Trophoblast cell (in vitro differentiated cells and primary cell): ENCODE measurements around the gene IGIP.

Experiments used
- DNase-seq, 2 donors: peaks; one replicate each; pipeline ENCODE4 v3.0.0-alpha.2; 2016
- H2AFZ ChIP-seq: 2 replicates; pipeline ENCODE4 v1.6.1; 2013; ENCODE audit warnings: low read length, moderate library complexity, mild to moderate bottlenecking; ENCODE audit not compliant: insufficient read depth, poor library complexity
- H2AK5ac ChIP-seq: 2 replicates; pipeline ENCODE4 v1.6.1; 2013; ENCODE audit warnings: mild to moderate bottlenecking, low read length
- H2BK120ac ChIP-seq: 2 replicates; pipeline ENCODE4 v1.6.1; 2013; ENCODE audit warnings: low read length, mild to moderate bottlenecking, moderate library complexity; ENCODE audit not compliant: insufficient read depth, poor library complexity
- H2BK12ac ChIP-seq: 2 replicates; pipeline ENCODE4 v1.6.1; 2013; ENCODE audit warnings: mild to moderate bottlenecking, low read length, moderate library complexity
- H2BK5ac ChIP-seq: 2 replicates; pipeline ENCODE4 v1.6.1; 2013; ENCODE audit warnings: low read length, low read depth, moderate library complexity, mild to moderate bottlenecking; ENCODE audit not compliant: poor library complexity
- H3K14ac ChIP-seq: 2 replicates; pipeline ENCODE4 v1.6.1; 2013; ENCODE audit warnings: mild to moderate bottlenecking, low read length
- H3K18ac ChIP-seq: 2 replicates; pipeline ENCODE4 v1.6.1; 2013; ENCODE audit warnings: mild to moderate bottlenecking, low read length
- H3K23ac ChIP-seq: 2 replicates; pipeline ENCODE4 v1.6.1; 2013; ENCODE audit warnings: low read length
- H3K27ac ChIP-seq: 2 replicates; pipeline ENCODE4 v1.5.1; 2013; ENCODE audit warnings: low read depth, mild to moderate bottlenecking, inconsistent platforms, low read length, moderate library complexity
- H3K27me3 ChIP-seq: 2 replicates; pipeline ENCODE4 v1.6.1; 2013; ENCODE audit warnings: inconsistent platforms, mild to moderate bottlenecking, low read length, moderate library complexity; ENCODE audit not compliant: insufficient read depth
- H3K36me3 ChIP-seq, 2 experiments: 1 replicate in 1 of 2; 2 replicates in 1 of 2; pipeline ENCODE4 v1.6.1; 2013; ENCODE audit warnings: low read length in 2 of 2, mild to moderate bottlenecking in 2 of 2, moderate library complexity in 1 of 2; ENCODE audit not compliant: insufficient read depth in 2 of 2, control insufficient read depth in 1 of 2
- H3K4ac ChIP-seq: 2 replicates; pipeline ENCODE4 v1.6.1; 2013; ENCODE audit warnings: low read depth, mild to moderate bottlenecking, low read length, moderate library complexity
- H3K4me1 ChIP-seq, 2 experiments: 1 replicate in 1 of 2; 2 replicates in 1 of 2; pipeline ENCODE4 v1.6.1; 2013; ENCODE audit warnings: low read length in 2 of 2, mild to moderate bottlenecking in 2 of 2, moderate library complexity in 1 of 2; ENCODE audit not compliant: insufficient read depth in 2 of 2, control insufficient read depth in 1 of 2
- H3K4me2 ChIP-seq: 2 replicates; pipeline ENCODE4 v1.6.1; 2013; ENCODE audit warnings: inconsistent platforms, mild to moderate bottlenecking, low read length, moderate library complexity
- H3K4me3 ChIP-seq: 2 replicates; pipeline ENCODE4 v1.5.1; 2013; ENCODE audit warnings: mild to moderate bottlenecking, low read depth, low read length, inconsistent platforms
- H3K79me1 ChIP-seq: one replicate; pipeline ENCODE4 v1.6.1; 2013; ENCODE audit warnings: low read length
- H3K79me2 ChIP-seq: 2 replicates; pipeline ENCODE4 v1.6.1; 2013; ENCODE audit warnings: low read length, mild to moderate bottlenecking; ENCODE audit not compliant: control insufficient read depth, insufficient read depth, poor library complexity
- H3K9ac ChIP-seq: 2 replicates; pipeline ENCODE4 v1.6.1; 2013; ENCODE audit warnings: mild to moderate bottlenecking, low read length
- H3K9me3 ChIP-seq: 2 replicates; pipeline ENCODE4 v1.6.1; 2013; ENCODE audit warnings: low read depth, mild to moderate bottlenecking, control low read depth, inconsistent platforms, low read length; ENCODE audit not compliant: insufficient read depth
- H4K12ac ChIP-seq: 2 replicates; pipeline ENCODE4 v1.6.1; 2013; ENCODE audit warnings: low read depth, mild to moderate bottlenecking, low read length, moderate library complexity
- H4K8ac ChIP-seq: 2 replicates; pipeline ENCODE4 v1.6.1; 2013; ENCODE audit warnings: low read depth, mild to moderate bottlenecking, low read length, moderate library complexity
- H4K91ac ChIP-seq: one replicate; pipeline ENCODE4 v1.6.1; 2013; ENCODE audit warnings: low read depth, mild to moderate bottlenecking, low read length, moderate library complexity
- WGBS: extraction: QIAGEN DNeasy Blood & Tissue Kit; methylation state at CpG from one replicate; pipeline ENCODE4 v1.1.7; 2013; ENCODE audit warnings: missing lambda C conversion rate; ENCODE audit not compliant: insufficient read length, insufficient coverage; ENCODE audit errors: extremely low coverage; 5-methylcytosine and 5-hydroxymethylcytosine counted together

IGIP gene

DNA sequence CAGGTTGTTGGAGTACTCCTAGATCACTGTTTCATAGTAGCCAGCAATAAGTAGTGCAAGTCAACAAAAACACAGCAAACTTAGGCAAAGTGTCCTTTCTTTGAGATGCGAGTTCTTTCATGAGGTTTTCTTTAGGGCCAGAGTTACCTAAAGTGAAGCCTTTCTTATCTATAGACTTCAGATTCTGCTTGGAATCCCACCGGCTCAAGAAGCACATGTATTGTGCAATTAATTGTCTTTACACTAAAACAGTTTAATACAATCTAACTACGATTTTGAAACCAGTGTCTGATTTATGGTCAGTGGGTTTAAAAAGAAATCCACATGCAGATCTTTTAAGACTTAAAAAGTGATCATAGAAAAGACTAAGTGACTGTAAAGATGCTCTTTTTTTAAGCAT, 8.2 kb upstream of the IGIP start:
- Histone ChIP-seq H4K91ac (no peak overlapping the region), H3K14ac (no peak overlapping the region)
- WGBS: no CpG with 5 or more reads among the region's 3 CpGs

DNA sequence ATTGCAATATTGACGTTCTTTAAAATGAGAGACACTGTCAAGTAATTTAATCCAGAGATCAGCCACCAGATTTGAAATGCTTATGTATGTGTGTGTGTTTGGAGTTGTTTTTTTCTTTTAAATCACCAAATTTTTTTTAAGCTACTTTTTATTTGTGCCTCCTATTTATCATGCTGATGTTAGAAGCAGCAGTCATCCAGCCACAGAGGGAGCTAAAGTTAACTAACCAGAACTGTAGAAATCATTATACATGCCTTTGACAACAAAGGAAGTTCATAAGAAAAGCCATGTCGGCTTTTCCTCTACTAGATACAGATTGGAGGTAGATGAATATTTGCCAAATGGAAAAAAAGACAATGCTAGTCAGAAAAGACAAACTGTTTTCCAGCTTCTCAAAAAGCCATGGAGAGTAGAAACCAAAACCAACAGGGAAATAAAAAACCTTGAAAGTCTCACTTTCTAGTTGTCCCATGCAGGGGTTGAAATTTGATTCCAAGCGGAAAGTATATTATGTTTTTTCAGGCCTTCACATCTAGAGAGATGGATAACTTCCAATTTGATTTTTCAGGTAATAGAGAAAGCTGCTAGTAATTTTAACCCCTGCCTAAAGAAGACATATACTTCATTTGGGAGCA, 7.3 kb upstream of the IGIP start:
- Histone ChIP-seq H3K27me3 (peaks cover 3% of the 10 kb centered on the region), H3K27ac (no peak overlapping the region), H3K9me3 (no peaks in the 10 kb centered on the region), H3K4ac (no peak overlapping the region), H3K4me1 (peaks cover 2 to 3% of the 10 kb centered on the region in 2 experiments), H2BK12ac (no peak overlapping the region), H3K79me1 (peaks cover 10% of the 10 kb centered on the region), H3K4me2 (no peak overlapping the region), H3K36me3 (no peaks in the 10 kb centered on the region), H4K91ac (no peak overlapping the region), H3K23ac (no peak overlapping the region), H3K18ac (no peak overlapping the region), H4K12ac (no peak overlapping the region), H2BK120ac (no peak overlapping the region), H3K9ac (no peak overlapping the region), H3K4me3 (no peak overlapping the region), H2AFZ (no peak overlapping the region), H4K8ac (no peak overlapping the region), H3K79me2 (peaks cover 8% of the 10 kb centered on the region), H2BK5ac (no peak overlapping the region), H2AK5ac (no peak overlapping the region), H3K14ac (no peak overlapping the region)
- WGBS: no CpG with 5 or more reads among the region's 3 CpGs
- no peak for DNase-seq

More for the DNA sequence above, 8.2 kb upstream of the IGIP start:
- no peaks in the 10 kb centered on the region for H3K9me3 ChIP-seq
- no peak overlapping the region for H2BK120ac ChIP-seq
- H3K23ac ChIP-seq: no peak overlapping the region
- peaks cover 16% of the 10 kb centered on the region for H3K79me1 ChIP-seq
- no peak overlapping the region for H3K18ac ChIP-seq
- H3K4me2 ChIP-seq: no peak overlapping the region
- no peak for DNase-seq
- H2AFZ ChIP-seq: no peak overlapping the region
- peaks cover 5% of the 10 kb centered on the region for H3K27me3 ChIP-seq
- H3K4me3 ChIP-seq: no peak overlapping the region
- no peak overlapping the region for H3K4ac ChIP-seq
- no peak overlapping the region for H3K9ac ChIP-seq
- H3K36me3 ChIP-seq: no peaks in the 10 kb centered on the region
- peaks cover 2 to 12% of the 10 kb centered on the region in 2 experiments for H3K4me1 ChIP-seq
- no peak overlapping the region for H2BK12ac ChIP-seq
- H3K79me2 ChIP-seq: peaks cover 8% of the 10 kb centered on the region
- no peak overlapping the region for H2BK5ac ChIP-seq
- H2AK5ac ChIP-seq: no peak overlapping the region
- H3K27ac ChIP-seq: no peak overlapping the region
- H4K12ac ChIP-seq: no peak overlapping the region
- no peak overlapping the region for H4K8ac ChIP-seq

DNA sequence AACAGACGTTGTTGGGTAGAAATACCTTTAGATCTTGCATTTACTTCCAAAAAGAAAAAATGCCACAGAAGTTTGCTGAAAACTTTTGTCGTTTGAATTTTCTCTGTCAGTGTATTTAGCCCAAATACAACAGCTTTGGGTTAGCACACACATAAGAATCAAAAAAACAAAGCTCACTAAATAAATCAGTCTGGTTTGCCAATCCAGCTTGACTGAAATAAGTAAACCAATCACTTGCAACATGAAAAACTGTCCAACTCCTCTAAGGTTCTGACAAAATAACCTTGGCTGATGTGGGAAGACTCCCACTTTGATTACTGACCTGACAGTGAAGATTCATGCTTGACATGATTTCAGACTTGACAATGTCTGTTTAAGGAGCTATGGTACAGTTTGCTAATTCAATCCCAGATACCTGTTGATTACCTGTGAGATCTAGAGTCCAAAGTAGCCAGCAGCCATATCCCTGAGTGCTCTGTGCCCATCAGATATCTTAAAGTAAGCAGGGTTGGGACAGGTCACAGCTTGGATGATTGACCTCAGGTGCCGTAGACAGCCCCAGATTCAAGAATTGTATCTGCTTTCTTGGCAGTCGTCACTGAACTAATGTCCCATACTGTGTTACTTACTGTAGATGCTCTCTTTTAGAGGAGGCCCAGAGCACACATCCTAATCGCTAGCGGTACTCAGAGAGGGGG, 727 bp downstream of the IGIP start:
- WGBS: no CpG with 5 or more reads among the region's 6 CpGs
- Histone ChIP-seq H4K91ac (no peak overlapping the region), H3K27me3 (peaks cover 3% of the 10 kb centered on the region), H3K14ac (no peak overlapping the region), H3K79me1 (no peaks in the 10 kb centered on the region), H3K9me3 (no peaks in the 10 kb centered on the region), H3K4me2 (no peak overlapping the region), H3K9ac (no peak overlapping the region), H3K27ac (no peak overlapping the region), H3K4me1 (no peaks in the 10 kb centered on the region), H3K79me2 (no peaks in the 10 kb centered on the region), H4K12ac (no peak overlapping the region), H3K18ac (no peak overlapping the region), H2AK5ac (no peak overlapping the region), H2BK120ac (no peak overlapping the region), H3K4me3 (no peak overlapping the region), H2AFZ (no peak overlapping the region), H2BK5ac (no peak overlapping the region), H4K8ac (no peak overlapping the region), H3K4ac (no peak overlapping the region), H2BK12ac (no peak overlapping the region), H3K23ac (no peak overlapping the region), H3K36me3 (no peaks in the 10 kb centered on the region)
- no peak for DNase-seq

DNA sequence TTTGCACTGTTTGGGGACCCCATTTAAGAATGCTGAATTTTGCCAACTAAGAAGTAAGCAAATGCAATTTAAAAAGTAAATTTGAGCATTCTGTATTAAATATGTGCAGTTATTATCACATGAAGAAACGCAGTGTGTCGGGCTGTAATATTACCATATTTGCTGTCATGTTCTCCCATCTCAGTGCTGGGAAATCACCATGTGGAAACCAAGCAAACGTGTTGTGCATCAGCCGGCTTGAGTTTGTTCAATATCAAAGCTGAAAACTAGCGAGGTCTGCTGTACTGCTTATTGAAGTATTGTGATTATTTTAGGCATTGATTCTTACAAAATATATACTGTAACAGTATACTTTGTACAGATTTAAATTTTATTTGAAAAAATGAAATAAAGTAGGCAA, 2.6 kb downstream of the IGIP start:
- Histone ChIP-seq H3K27me3 (peaks cover 3% of the 10 kb centered on the region), H2BK120ac (no peak overlapping the region), H3K27ac (no peak overlapping the region), H3K9me3 (no peaks in the 10 kb centered on the region), H3K79me2 (no peaks in the 10 kb centered on the region), H3K14ac (no peak overlapping the region), H4K8ac (no peak overlapping the region), H3K36me3 (no peaks in the 10 kb centered on the region), H2AFZ (no peak overlapping the region), H3K4me1 (no peaks in the 10 kb centered on the region), H3K4ac (no peak overlapping the region), H3K18ac (no peak overlapping the region), H2AK5ac (no peak overlapping the region), H4K12ac (no peak overlapping the region), H3K4me3 (no peak overlapping the region), H4K91ac (no peak overlapping the region), H2BK12ac (no peak overlapping the region), H3K79me1 (no peaks in the 10 kb centered on the region), H3K4me2 (no peak overlapping the region), H2BK5ac (no peak overlapping the region), H3K23ac (no peak overlapping the region), H3K9ac (no peak overlapping the region)
- WGBS: no CpG with 5 or more reads among the region's 5 CpGs
- no peak for DNase-seq
